ENCODE results near the gene FGG. TPM values are rescaled to one million over a fixed set of nuclear protein-coding genes. Genes with fewer than 3 reads are reported as not detected.

Gene FGG
- total and polyA plus RNA-seq, 2 of the 8 experiments (the other 6 are each of a cell fraction or from before 2014, with no cell fraction given): not detected

DNA sequence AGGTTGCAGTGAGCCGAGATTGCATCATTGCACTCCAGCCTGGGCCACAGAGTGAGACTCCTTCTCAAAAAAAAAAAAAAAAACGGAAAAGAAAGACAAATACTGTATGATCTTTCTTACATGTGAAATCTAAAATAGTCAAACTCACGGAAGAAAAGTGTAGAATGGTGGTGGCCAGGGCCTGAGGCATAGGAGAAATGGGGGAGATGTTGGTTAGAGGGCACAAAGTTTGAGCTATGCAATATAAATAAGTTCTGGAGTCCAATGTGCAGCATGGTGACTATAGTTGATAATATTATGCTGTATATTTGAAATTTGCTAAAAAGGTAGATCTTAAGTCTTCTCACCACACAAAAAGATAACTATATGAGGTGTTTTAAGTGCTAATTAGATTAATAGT lies 20.6 kb downstream of the FGG start:
- Histone ChIP-seq H3K23me2 (ENCODE audit: low read depth, low read length) (no peaks in the 10 kb centered on the region), H3K4ac (replicated peaks; ENCODE audit: insufficient read length, low read depth, low read length) (no peak overlapping the region), H3K9me3 (ENCODE audit: insufficient read depth in 2 of 2, low read depth in 1 of 2, low read length in 1 of 2) (no peaks in the 10 kb centered on the region), H3K27me3 (replicated peaks in 1 of 4; ENCODE audit: control insufficient read depth in 3 of 4, extremely low read depth in 1 of 4, insufficient read depth in 3 of 4, low read length in 3 of 4) (no peaks in the 10 kb centered on the region), H3K79me2 (ENCODE audit: control insufficient read depth in 1 of 2, insufficient read depth in 2 of 2, low read length in 2 of 2) (no peaks in the 10 kb centered on the region), H2BK5ac (ENCODE audit: low read depth, low read length) (no peak overlapping the region), H3K4me3 (ENCODE audit: extremely low read depth in 1 of 4, insufficient read depth in 2 of 4, low read depth in 3 of 4, low read length in 4 of 4) (no peak overlapping the region), H2BK12ac (ENCODE audit: low read depth, low read length) (no peak overlapping the region), H3K36me3 (ENCODE audit: control insufficient read depth in 2 of 4, insufficient read depth in 4 of 4, low read length in 3 of 4) (no peaks in the 10 kb centered on the region), H4K91ac (replicated peaks; ENCODE audit: insufficient read length, low read length) (no peak overlapping the region), H4K8ac (ENCODE audit: extremely low read depth, insufficient read depth, low read length) (no peak overlapping the region), H3K4me2 (ENCODE audit: insufficient read depth in 1 of 2, low read depth in 2 of 2, low read length in 2 of 2) (no peak overlapping the region), H2BK120ac (replicated peaks; ENCODE audit: low read depth, low read length) (no peak overlapping the region), H3K56ac (replicated peaks; ENCODE audit: insufficient read length, low read depth, low read length) (no peak overlapping the region), H3K79me1 (ENCODE audit: low read depth, low read length) (no peaks in the 10 kb centered on the region), H3K4me1 (replicated peaks in 1 of 4; ENCODE audit: control insufficient read depth in 3 of 4, insufficient read depth in 4 of 4, low read length in 3 of 4) (0 out of 7 replicates have a peak, but pooled peaks cover 0 to 3% (median 0%) of the 10 kb centered on the region in 4 experiments), H4K5ac (ENCODE audit: insufficient read length, low read depth, low read length) (no peak overlapping the region), H2AK5ac (ENCODE audit: low read depth, low read length) (no peak overlapping the region), H4K20me1 (replicated peaks in 1 of 2; ENCODE audit: control insufficient read depth in 1 of 2, insufficient read depth in 2 of 2, low read length in 2 of 2) (no peaks in the 10 kb centered on the region), H2AFZ (ENCODE audit: low read length) (no peak overlapping the region), H3K14ac (ENCODE audit: insufficient read length) (no peak overlapping the region), H3K27ac (ENCODE audit: low read depth, low read length) (no peak overlapping the region), H3K18ac (ENCODE audit: extremely low read depth, low read length) (no peak overlapping the region), H2BK15ac (ENCODE audit: low read length) (no peak overlapping the region), H2BK20ac (ENCODE audit: low read length) (no peak overlapping the region), H3K23ac (ENCODE audit: insufficient read length) (no peak overlapping the region), H3K9ac (replicated peaks in 1 of 4; ENCODE audit: extremely low read depth in 1 of 4, low read depth in 3 of 4, low read length in 3 of 4) (no peak overlapping the region)
- no peak for TF ChIP-seq CHD1 (IDR thresholded peaks at IDR 0.05; ENCODE audit: low read depth, low read length)
- no peak for TF ChIP-seq GTF2F1 (IDR thresholded peaks at IDR 0.05; ENCODE audit: borderline replicate concordance, low read depth, low read length)
- TF ChIP-seq SIN3A (conservative IDR thresholded peaks at IDR 0.05 in 1 of 2, IDR thresholded peaks at IDR 0.05 in 1 of 2; ENCODE audit: low read depth in 1 of 2, low read length in 2 of 2): no peak
- no peak for TF ChIP-seq TBP (IDR thresholded peaks at IDR 0.05; ENCODE audit: low read depth, low read length)
- no peak for TF ChIP-seq POLR2AphosphoS5 (IDR thresholded peaks at IDR 0.05; ENCODE audit: low read depth, low read length)
- TF ChIP-seq RXRA (IDR thresholded peaks at IDR 0.05; ENCODE audit: insufficient read depth, low read depth, low read length): no peak
- no peak for TF ChIP-seq TAF7 (optimal IDR thresholded peaks at IDR 0.05; ENCODE audit: borderline replicate concordance, low read depth, low read length)
- TF ChIP-seq SP1 (IDR thresholded peaks at IDR 0.05; ENCODE audit: low read depth, low read length): no peak
- no peak for TF ChIP-seq PHF8 (conservative IDR thresholded peaks at IDR 0.05; ENCODE audit: low read depth, low read length)
- TF ChIP-seq BRCA1 (IDR thresholded peaks at IDR 0.05; ENCODE audit: low read depth, low read length): no peak
- TF ChIP-seq CTBP2 (IDR thresholded peaks at IDR 0.05; ENCODE audit: borderline replicate concordance, insufficient read depth, insufficient read length, low read length): no peak
- TF ChIP-seq YY1 (IDR thresholded peaks at IDR 0.05; ENCODE audit: low read depth, low read length): no peak
- WGBS, 2 experiments (ENCODE audit: extremely low coverage in 1 of 2, insufficient coverage in 1 of 2, insufficient read length in 1 of 2, insufficient replicate concordance in 2 of 2, low coverage in 1 of 2, low lambda C conversion rate in 2 of 2, missing lambda C conversion rate in 1 of 2): 79% methylated on average over 2 of the region's 3 CpGs; no CpG with 5 or more reads in 1 of the 2 experiments
- FAIRE-seq (no peak), DNase-seq (ENCODE audit: low read depth in 1 of 2, low spot score in 2 of 2) (no peak)
- CTCF ChIA-PET (ENCODE audit: partially characterized antibody): interaction anchor here (1.0 to 5.6 kb wide), 9 partner anchors 9 to 33 kb away, joined by 3 to 30 read pairs (median 13); no protein-coding TSS in a partner anchor
- POLR2A ChIA-PET (ENCODE audit: partially characterized antibody): no interaction called here

Data from H1 (cell line).